Measurements from ENCODE around the gene GPANK1. TPM values are rescaled to one million over a fixed set of nuclear protein-coding genes. Genes with fewer than 3 reads are reported as not detected.

GPANK1 gene
- total RNA-seq, 2 donors from 2014 or later = 30.3 to 37.7 TPM

DNA sequence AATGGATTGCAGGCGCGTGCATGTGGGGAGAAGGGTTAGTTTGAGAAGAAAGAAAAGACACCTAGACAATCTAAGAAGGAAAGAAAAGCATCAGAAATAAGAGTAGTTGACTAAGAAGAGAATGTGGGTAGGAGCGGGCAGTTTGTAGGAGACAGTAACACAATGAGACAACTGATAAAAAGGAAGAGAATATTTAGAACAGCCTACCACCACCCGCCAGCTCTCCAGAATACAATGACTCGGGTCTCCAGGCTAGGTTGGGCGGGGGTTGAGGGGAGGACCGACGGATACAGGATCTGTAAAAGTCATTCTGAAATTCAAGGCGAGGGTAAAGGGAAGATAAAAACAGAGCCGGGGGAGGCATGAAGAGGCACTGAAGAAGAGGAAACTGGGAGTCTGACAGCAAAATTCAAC, 37.6 kb upstream of the GPANK1 start:
- H3K27me3 Mint-ChIP-seq (ENCODE audit: low read depth) = no peaks in the 10 kb centered on the region
- peak overlapping the region; percentile 95 for H3K27ac Mint-ChIP-seq
- H3K4me1 Mint-ChIP-seq (ENCODE audit: low read depth) = peaks cover 37% of the 10 kb centered on the region
- peaks cover 6 to 9% of the 10 kb centered on the region in 2 donors for H3K36me3 Mint-ChIP-seq (ENCODE audit: insufficient read depth in 2 of 2)
- peak overlapping the region; percentile 87 to 90 for H3K4me3 Mint-ChIP-seq
- DNase-seq = peak; percentile 36 to 45
- no peaks in the 10 kb centered on the region for H3K9me3 Mint-ChIP-seq
- ATAC-seq (replicated peaks in 1 of 2) = peak; percentile 13 to 24

GRCh38 chr6:31701666-31702404, 37.0 kb upstream of the GPANK1 start:
- Mint-ChIP-seq H3K4me1 (ENCODE audit: low read depth) (peaks cover 40% of the 10 kb centered on the region), H3K9me3 (no peaks in the 10 kb centered on the region), H3K36me3 (ENCODE audit: insufficient read depth in 2 of 2) (peaks cover 6 to 9% of the 10 kb centered on the region in 2 donors), H3K27me3 (ENCODE audit: low read depth) (no peaks in the 10 kb centered on the region), H3K4me3 (peak overlapping the region; percentile 87 to 90), H3K27ac (peak overlapping the region; percentile 95)
- DNase-seq (no peak), ATAC-seq (replicated peaks in 1 of 2) (no peak)

GRCh38 chr6:31700740-31701401, 36.1 kb upstream of the GPANK1 start:
- Mint-ChIP-seq H3K4me3 (peak overlapping the region; percentile 87 to 90), H3K27me3 (ENCODE audit: low read depth) (no peaks in the 10 kb centered on the region), H3K4me1 (ENCODE audit: low read depth) (peaks cover 40% of the 10 kb centered on the region), H3K27ac (no peak overlapping the region), H3K36me3 (ENCODE audit: insufficient read depth in 2 of 2) (peaks cover 9 to 11% of the 10 kb centered on the region in 2 donors), H3K9me3 (no peaks in the 10 kb centered on the region)
- no peak for ATAC-seq (replicated peaks in 1 of 2)
- no peak for DNase-seq

DNA sequence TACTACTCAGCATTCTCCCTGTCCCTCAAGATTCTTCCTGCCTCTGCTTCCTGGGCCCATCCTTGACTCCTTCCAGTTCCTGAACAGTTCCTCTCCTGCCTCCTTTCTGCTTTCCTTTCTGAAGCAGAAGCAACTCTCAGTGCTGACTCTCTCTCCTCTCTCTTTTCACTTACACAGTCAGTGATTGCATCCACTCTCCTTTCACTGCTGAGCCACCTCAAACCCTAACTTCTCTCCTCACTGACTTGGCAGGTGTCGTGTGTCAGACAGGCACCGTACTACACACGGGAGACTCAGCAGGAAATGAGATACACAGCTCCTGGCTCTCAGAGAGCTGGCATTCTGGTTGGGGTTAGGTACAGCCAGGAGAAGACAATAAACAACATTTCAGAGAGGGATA, 32.8 kb upstream of the GPANK1 start:
- H3K36me3 Mint-ChIP-seq (ENCODE audit: insufficient read depth in 2 of 2) = peaks cover 7 to 9% of the 10 kb centered on the region in 2 donors
- H3K27ac Mint-ChIP-seq = peak overlapping the region; percentile 79
- H3K4me3 Mint-ChIP-seq = peak overlapping the region; percentile 2 to 50
- ATAC-seq (replicated peaks in 1 of 2) = peak; percentile 43 to 76
- peaks cover 30% of the 10 kb centered on the region for H3K4me1 Mint-ChIP-seq (ENCODE audit: low read depth)
- no peaks in the 10 kb centered on the region for H3K9me3 Mint-ChIP-seq
- H3K27me3 Mint-ChIP-seq (ENCODE audit: low read depth) = no peaks in the 10 kb centered on the region
- DNase-seq = peak in 1 of 2 donors; percentile 23

DNA sequence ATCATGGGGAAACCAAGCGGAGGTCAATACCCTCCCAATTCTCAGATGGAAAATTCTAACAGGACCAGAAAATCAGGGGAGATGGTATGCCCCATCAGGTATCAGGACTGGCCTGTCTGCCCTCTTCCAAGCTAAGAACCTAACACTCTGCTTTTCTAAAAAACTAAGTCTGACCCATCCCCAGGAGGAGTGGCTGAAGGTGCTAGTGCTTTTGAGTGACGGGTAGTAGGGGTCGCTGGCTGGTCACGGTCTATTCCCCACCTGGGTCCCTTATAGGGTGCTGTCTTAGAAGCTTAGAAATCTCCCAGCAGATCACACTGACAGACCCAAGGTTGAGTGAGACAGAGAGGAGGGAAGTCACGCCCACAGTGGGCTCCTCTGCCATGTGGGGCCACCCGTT, 28.7 kb upstream of the GPANK1 start:
- peaks cover 5% of the 10 kb centered on the region in 2 donors for H3K36me3 Mint-ChIP-seq (ENCODE audit: insufficient read depth in 2 of 2)
- H3K27ac Mint-ChIP-seq = no peak overlapping the region
- H3K27me3 Mint-ChIP-seq (ENCODE audit: low read depth) = no peaks in the 10 kb centered on the region
- peaks cover 20% of the 10 kb centered on the region for H3K4me1 Mint-ChIP-seq (ENCODE audit: low read depth)
- DNase-seq (no peak), ATAC-seq (replicated peaks in 1 of 2) (no peak)
- no peak overlapping the region for H3K4me3 Mint-ChIP-seq
- H3K9me3 Mint-ChIP-seq = no peaks in the 10 kb centered on the region

DNA sequence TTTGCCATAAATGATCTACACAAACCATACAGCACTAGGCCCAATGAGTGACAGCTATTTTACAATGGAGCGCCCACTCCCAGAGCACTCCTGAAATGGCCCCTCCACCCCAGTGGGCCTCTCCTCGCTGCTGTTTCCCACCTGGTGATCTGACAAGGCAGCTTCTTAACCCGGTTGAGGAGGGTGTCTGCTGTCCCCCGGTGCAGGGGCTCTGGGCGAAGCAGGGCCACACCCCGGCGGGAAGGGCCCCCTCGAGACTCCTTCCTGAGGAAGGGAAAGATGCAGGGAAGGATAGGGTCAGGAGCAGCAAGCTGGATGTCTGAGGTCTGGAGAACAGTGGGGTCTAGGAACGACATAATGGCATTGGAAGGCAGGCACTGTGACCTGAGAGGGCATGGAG, 28.1 kb upstream of the GPANK1 start:
- peaks cover 17% of the 10 kb centered on the region for H3K4me1 Mint-ChIP-seq (ENCODE audit: low read depth)
- H3K9me3 Mint-ChIP-seq = no peaks in the 10 kb centered on the region
- H3K27me3 Mint-ChIP-seq (ENCODE audit: low read depth) = no peaks in the 10 kb centered on the region
- no peak overlapping the region for H3K4me3 Mint-ChIP-seq
- DNase-seq (no peak), ATAC-seq (replicated peaks in 1 of 2) (no peak)
- H3K36me3 Mint-ChIP-seq (ENCODE audit: insufficient read depth in 2 of 2) = peaks cover 5% of the 10 kb centered on the region in 2 donors
- H3K27ac Mint-ChIP-seq = no peak overlapping the region

GRCh38 chr6:31692353-31692752, 27.6 kb upstream of the GPANK1 start:
- no peak for DNase-seq
- Mint-ChIP-seq H3K4me3 (no peak overlapping the region), H3K36me3 (ENCODE audit: insufficient read depth in 2 of 2) (peaks cover 2 to 5% of the 10 kb centered on the region in 2 donors), H3K9me3 (no peaks in the 10 kb centered on the region), H3K27ac (no peak overlapping the region), H3K27me3 (ENCODE audit: low read depth) (no peaks in the 10 kb centered on the region), H3K4me1 (ENCODE audit: low read depth) (peaks cover 12% of the 10 kb centered on the region)
- ATAC-seq (replicated peaks in 1 of 2) = no peak

DNA sequence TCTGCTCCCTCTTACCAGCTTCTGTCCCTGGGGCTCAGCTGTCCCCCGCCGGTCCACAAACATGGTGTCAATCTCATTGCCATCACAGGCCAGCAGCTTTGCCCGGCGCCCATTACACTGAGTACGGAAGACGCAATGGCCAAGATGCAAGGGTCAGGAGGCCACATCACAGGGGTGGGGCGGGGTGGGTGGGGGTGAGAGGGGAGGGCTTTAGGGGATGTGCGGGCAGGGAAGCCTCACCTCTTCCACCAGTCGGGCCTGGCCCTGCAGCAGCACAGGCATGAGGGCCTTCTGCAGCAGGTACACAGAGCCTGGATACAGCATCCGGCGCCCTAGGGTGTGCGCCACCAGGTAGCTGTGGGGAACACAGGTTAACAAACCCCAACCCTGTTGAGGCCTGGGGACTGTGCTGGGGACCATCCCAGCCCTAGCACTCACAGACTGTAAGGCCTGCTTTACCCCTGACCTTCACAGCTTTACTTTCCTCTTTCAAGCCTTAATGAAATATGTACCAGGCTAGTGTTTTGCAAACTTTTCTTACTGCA, 26.8 kb upstream of the GPANK1 start:
- ATAC-seq (replicated peaks in 1 of 2) (no peak), DNase-seq (no peak)
- no peak overlapping the region for H3K4me3 Mint-ChIP-seq
- H3K4me1 Mint-ChIP-seq (ENCODE audit: low read depth) = peaks cover 10% of the 10 kb centered on the region
- H3K27ac Mint-ChIP-seq = no peak overlapping the region
- H3K27me3 Mint-ChIP-seq (ENCODE audit: low read depth) = no peaks in the 10 kb centered on the region
- H3K36me3 Mint-ChIP-seq (ENCODE audit: insufficient read depth in 2 of 2) = peaks cover 2 to 5% of the 10 kb centered on the region in 2 donors
- no peaks in the 10 kb centered on the region for H3K9me3 Mint-ChIP-seq

DNA sequence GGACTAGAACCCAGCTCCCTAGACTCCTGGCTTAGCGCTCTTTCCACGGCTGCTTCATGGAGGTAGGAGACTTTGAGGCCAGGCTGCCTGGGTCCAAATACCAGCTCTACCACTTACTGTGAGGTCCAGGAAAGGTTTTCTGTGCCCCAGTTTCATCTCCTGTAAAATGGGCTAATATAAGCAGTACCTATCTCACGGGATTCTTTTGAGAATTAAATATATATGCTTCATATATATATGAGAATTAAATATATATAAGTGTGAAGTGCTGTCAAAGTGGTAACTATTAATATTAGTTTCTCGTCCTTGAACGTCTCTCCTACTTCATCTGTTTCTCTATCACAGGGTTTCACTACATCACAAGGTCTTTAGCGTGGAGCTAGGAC, 26.3 kb upstream of the GPANK1 start:
- H3K27me3 Mint-ChIP-seq (ENCODE audit: low read depth) = no peaks in the 10 kb centered on the region
- ATAC-seq (replicated peaks in 1 of 2) (no peak), DNase-seq (no peak)
- H3K27ac Mint-ChIP-seq = no peak overlapping the region
- peaks cover 10% of the 10 kb centered on the region for H3K4me1 Mint-ChIP-seq (ENCODE audit: low read depth)
- H3K36me3 Mint-ChIP-seq (ENCODE audit: insufficient read depth in 2 of 2) = peaks cover 0 to 6% of the 10 kb centered on the region in 2 donors
- no peak overlapping the region for H3K4me3 Mint-ChIP-seq
- H3K9me3 Mint-ChIP-seq = no peaks in the 10 kb centered on the region

DNA sequence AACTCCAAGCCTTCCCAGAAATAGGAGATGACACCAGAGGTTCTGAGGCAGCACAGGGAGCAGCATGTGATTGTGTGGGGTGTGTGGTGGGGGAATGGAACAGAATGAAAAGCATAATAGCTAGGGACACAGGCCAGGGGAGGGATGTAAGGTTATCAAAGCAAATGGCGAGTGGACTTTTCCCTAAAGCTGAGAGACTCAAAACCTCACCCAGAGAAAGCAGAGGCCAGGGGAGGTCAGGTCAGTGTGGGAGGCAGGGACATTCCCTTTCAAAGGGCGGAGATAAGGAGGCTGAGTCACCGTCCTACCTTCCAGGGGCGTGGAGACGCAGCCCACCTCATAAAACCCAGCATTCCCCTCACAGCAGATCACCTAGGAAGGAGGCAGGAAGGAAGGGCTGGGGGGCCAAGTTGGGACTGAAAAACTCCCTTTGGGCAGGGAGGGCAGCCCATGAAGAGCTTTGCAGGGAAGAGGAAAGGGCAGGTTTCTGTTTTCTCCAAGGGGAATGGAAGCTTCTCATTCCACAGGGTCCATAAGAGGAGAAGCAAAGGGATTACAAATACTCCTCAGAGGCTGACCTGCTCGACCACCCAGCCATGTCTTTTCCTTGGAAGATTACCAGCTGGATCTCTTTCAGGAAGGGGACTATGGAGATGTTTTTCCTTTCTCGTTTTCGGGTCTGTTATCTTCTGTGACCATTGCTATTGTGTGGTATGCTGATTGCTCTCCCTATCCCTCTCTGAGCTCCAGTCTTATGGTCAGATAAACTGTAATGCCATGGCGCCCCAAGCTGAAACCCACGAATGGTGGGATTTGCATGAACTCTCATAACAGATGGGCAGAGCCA, 25.7 kb upstream of the GPANK1 start:
- DNase-seq = no peak
- Mint-ChIP-seq H3K4me1 (ENCODE audit: low read depth) (peaks cover 10% of the 10 kb centered on the region), H3K27ac (peak overlapping the region; percentile 29), H3K4me3 (no peak overlapping the region), H3K36me3 (ENCODE audit: insufficient read depth in 2 of 2) (peaks cover 0 to 8% of the 10 kb centered on the region in 2 donors), H3K9me3 (no peaks in the 10 kb centered on the region), H3K27me3 (ENCODE audit: low read depth) (no peaks in the 10 kb centered on the region)
- no peak for ATAC-seq (replicated peaks in 1 of 2)

DNA sequence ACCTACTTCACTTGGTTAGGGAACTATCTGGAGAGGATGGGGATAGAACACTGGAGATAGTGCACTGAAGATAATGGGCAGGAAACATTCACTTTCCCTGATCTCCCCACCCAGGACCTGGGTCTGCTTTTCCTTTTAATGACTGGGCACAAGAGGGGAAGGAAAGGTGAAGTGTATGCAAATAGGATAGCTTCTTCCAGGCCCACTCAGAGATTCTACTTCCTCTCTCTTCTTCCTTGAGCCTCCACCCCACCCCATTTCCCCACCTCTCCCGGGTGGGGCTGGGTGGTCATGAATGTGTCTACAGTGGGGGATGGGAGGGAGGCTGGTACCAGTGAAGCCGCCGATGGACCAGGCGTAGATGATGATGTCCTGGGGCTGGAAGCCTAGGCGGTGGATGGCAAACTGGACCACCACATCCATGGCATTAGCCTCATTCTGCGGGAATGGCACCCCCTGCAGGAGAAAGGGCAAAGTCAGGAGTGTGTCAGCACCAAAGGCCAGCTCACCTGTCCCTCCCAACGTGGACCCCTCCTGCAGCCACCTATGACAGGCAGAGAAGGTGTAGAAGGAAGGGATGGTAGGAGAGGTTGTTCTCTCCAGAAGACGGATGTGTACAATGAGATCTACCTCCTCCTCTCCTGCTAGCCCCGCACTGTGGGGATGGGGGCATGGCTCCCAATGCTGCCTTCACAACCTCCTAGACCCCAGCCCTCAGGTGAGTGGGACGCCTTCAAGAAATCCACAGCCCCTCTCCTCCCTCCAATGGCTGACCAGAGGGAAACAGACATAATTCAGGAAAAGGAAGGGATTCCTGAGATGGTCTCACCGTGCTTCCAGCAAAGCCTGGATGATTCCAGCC, 24.7 kb upstream of the GPANK1 start:
- ATAC-seq (replicated peaks in 1 of 2) = no peak
- Mint-ChIP-seq H3K27me3 (ENCODE audit: low read depth) (no peaks in the 10 kb centered on the region), H3K4me1 (ENCODE audit: low read depth) (peaks cover 10% of the 10 kb centered on the region), H3K27ac (peak overlapping the region; percentile 29), H3K36me3 (ENCODE audit: insufficient read depth in 2 of 2) (peaks cover 0 to 8% of the 10 kb centered on the region in 2 donors), H3K9me3 (no peaks in the 10 kb centered on the region), H3K4me3 (no peak overlapping the region)
- DNase-seq = peak in 1 of 2 donors; percentile 18

Measured in activated T-cell treated with anti-CD3 and anti-CD28 coated beads, Interleukin-2, amount 50 U/mL, for 72 hours (primary cell).